Adipocyte (in vitro differentiated cells): ENCODE data around the gene ESPN.
A peak's percentile ranks its signal among the peaks of the same experiment; 100 is the strongest.

ENCODE experiments used
- DNase-seq: peaks from one replicate; pipeline ENCODE4 v3.0.0-alpha.2; 2015; ENCODE audit warnings: low read depth
- H3K27me3 ChIP-seq: replicated peaks from 2 replicates; pipeline ENCODE4 v1.7.0; 2013; ENCODE audit warnings: mild to moderate bottlenecking, low read length, moderate library complexity; ENCODE audit not compliant: control insufficient read depth, insufficient read depth
- H3K36me3 ChIP-seq: 2 replicates; pipeline ENCODE4 v1.7.0; 2013; ENCODE audit warnings: low read length, mild to moderate bottlenecking, moderate library complexity; ENCODE audit not compliant: control insufficient read depth, insufficient read depth, severe bottlenecking
- H3K4me1 ChIP-seq: 2 replicates; pipeline ENCODE4 v1.7.0; 2013; ENCODE audit warnings: mild to moderate bottlenecking, low read length, moderate library complexity; ENCODE audit not compliant: control insufficient read depth, insufficient read depth
- H3K4me3 ChIP-seq: 2 replicates; pipeline ENCODE4 v1.7.0; 2013; ENCODE audit warnings: mild to moderate bottlenecking, low read length, moderate library complexity
- H3K9ac ChIP-seq: 2 replicates; pipeline ENCODE4 v1.7.0; 2013; ENCODE audit warnings: mild to moderate bottlenecking, low read length, moderate library complexity
- H3K9me3 ChIP-seq: 2 replicates; pipeline ENCODE4 v1.7.0; 2013; ENCODE audit warnings: mild to moderate bottlenecking, low read length, moderate library complexity; ENCODE audit not compliant: control insufficient read depth

Gene ESPN, protein sequence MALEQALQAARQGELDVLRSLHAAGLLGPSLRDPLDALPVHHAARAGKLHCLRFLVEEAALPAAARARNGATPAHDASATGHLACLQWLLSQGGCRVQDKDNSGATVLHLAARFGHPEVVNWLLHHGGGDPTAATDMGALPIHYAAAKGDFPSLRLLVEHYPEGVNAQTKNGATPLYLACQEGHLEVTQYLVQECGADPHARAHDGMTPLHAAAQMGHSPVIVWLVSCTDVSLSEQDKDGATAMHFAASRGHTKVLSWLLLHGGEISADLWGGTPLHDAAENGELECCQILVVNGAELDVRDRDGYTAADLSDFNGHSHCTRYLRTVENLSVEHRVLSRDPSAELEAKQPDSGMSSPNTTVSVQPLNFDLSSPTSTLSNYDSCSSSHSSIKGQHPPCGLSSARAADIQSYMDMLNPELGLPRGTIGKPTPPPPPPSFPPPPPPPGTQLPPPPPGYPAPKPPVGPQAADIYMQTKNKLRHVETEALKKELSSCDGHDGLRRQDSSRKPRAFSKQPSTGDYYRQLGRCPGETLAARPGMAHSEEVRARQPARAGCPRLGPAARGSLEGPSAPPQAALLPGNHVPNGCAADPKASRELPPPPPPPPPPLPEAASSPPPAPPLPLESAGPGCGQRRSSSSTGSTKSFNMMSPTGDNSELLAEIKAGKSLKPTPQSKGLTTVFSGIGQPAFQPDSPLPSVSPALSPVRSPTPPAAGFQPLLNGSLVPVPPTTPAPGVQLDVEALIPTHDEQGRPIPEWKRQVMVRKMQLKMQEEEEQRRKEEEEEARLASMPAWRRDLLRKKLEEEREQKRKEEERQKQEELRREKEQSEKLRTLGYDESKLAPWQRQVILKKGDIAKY

DNA sequence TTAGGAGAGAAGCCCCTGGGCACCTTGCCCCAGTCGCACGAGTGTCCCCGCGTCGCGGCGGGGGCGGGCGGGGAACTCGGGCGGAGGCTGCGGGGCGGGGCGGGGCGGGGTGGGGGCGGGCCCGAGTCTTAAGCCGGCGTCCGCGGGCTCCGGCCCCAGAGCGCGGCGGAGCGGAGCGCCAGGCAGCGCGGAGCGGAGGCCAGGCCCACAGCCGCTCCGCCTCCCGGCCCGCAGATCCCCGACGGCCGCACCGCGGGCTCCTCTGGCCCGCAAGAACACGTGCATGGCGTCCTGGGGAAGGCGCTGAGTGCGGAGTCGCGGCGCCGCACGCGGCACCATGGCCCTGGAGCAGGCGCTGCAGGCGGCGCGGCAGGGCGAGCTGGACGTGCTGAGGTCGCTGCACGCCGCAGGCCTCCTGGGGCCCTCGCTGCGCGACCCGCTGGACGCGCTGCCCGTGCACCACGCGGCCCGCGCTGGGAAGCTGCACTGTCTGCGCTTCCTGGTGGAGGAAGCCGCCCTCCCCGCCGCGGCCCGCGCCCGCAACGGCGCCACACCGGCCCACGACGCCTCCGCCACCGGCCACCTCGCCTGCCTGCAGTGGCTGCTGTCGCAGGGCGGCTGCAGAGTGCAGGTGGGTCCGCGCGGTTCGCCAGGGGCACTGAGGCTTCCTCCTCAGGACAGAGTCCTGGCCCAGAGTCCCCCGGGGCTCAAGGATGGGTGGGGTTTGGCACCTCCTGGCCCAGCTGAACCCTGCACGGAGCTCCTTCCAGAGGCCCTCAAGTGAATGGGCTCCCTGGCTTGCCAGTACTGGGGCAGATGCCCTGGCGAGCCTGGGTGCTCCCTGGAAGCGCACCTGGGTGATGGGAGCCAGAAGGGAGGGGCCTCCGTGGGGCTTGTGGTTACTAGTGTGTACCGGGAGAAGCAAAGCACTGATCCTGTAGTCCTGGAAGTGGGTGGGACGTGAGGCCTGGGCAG is at the start of gene ESPN:
ESPN (plus strand) TSS at position 158 of the 975 bp plus-strand sequence; CDS start at position 338, 180 bp downstream.
- peak; percentile 22 for DNase-seq

DNA sequence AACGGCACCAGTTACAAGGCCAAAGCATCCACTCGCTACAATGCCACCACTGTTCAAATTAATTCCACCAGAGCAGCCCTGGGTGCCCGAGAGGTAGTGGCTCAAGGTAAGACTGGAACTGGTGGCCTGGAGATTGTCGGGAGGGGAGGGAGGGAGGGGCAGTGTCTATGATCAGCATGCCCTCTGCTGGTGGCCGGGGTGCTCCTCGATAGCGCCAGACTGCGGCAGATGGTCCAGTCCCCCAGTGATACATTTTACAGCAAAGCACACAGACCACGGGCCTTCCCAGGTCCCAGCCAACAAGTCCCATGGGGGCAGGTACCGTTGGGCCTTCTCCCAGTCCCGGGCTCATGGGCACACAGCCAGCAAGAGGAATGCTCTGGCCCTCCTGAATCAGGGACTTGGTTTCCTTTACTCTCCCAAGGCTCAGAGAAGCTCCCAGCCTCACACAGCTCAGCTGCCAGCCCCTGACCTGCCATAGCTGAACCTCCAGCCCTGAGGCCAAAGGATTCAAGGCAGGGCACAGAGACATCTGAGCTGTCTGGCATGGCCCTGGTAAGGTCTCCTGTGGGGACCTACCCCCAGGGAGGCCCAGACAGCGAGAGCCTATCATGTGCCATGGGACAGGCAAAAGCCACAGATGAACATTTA is 46.4 kb upstream of the ESPN start:
- Histone ChIP-seq H3K27me3 (no peaks in the 10 kb centered on the region), H3K36me3 (no peaks in the 10 kb centered on the region), H3K9me3 (peaks cover 3% of the 10 kb centered on the region), H3K4me1 (no peaks in the 10 kb centered on the region), H3K9ac (no peak overlapping the region), H3K4me3 (no peak overlapping the region)
- DNase-seq: no peak

More for the DNA sequence above, at the start of gene ESPN:
- no peak within 1 kb of the TSS for H3K4me3 ChIP-seq
- H3K9me3 ChIP-seq: no peaks in the 10 kb centered on the region
- no peaks in the 10 kb centered on the region for H3K36me3 ChIP-seq
- peaks cover 17% of the 10 kb centered on the region for H3K4me1 ChIP-seq
- H3K9ac ChIP-seq: no peak within 1 kb of the TSS
- H3K27me3 ChIP-seq: peaks cover 69% of the 10 kb centered on the region

DNA sequence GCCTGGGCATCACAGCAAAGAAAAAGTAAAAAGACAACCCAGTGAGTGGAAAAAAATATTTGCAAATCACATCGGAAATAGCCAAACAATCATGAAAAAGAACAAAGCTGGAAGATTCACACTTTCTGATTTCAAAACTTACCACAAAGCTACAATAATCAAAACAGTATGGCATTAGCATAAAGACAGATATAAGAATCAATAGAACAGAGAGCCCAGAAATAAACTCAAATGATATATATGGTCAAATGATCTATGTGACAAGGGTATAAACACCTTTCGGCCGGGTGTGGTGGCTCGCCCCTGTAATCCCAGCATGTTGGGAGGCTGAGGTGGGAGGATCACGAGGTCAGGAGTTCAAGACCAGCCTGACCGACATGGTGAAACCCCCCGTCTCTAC is 44.5 kb upstream of the ESPN start:
- no peak for DNase-seq
- Histone ChIP-seq H3K9me3 (peaks cover 3% of the 10 kb centered on the region), H3K4me3 (no peak overlapping the region), H3K9ac (no peak overlapping the region), H3K4me1 (no peaks in the 10 kb centered on the region), H3K27me3 (no peaks in the 10 kb centered on the region), H3K36me3 (no peaks in the 10 kb centered on the region)

DNA sequence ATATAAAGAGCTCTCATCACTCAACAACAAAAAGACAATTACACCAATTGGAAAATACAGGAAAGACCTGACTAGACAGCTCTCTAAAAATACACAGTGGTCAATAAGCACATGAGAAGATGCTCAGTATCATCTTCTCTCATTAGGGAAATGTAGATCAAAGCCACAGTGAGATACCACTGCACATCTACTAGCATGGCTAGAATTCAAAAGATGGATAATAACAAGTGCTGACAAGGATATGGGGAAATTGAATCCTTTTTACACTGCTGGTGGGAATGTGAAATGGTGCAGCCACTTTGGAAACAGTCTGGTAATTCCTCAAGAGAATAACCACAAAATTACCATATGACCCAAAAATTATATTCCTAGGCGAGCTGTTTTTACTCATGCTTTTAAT is 40.4 kb upstream of the ESPN start:
- no peak overlapping the region for H3K4me3 ChIP-seq
- no peak for DNase-seq
- H3K4me1 ChIP-seq: no peaks in the 10 kb centered on the region
- no peak overlapping the region for H3K9ac ChIP-seq
- no peaks in the 10 kb centered on the region for H3K36me3 ChIP-seq
- peaks cover 3% of the 10 kb centered on the region for H3K9me3 ChIP-seq
- no peaks in the 10 kb centered on the region for H3K27me3 ChIP-seq

DNA sequence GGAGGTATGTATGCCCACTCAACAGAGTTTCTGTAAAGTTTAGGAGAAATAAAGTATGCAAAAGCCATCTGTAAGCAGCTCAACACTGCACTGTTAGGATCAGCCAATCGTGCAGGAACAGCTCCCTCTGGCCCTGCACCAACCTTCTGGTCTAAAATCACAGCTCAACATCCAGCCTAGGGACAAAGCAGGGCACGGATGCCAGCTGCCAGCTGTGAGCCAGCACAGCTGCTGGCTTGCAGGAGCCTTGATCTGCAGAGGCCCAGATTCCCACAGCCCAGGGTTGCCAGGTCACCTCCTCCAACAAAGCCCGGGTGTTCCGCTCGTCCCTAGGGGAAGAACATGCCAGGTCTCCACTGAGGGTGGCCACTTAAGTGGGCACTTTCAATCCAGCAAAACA is 39.6 kb upstream of the ESPN start:
- Histone ChIP-seq H3K27me3 (no peaks in the 10 kb centered on the region), H3K9me3 (peaks cover 2% of the 10 kb centered on the region), H3K9ac (no peak overlapping the region), H3K4me3 (no peak overlapping the region), H3K36me3 (no peaks in the 10 kb centered on the region), H3K4me1 (no peaks in the 10 kb centered on the region)
- DNase-seq: peak; percentile 24

DNA sequence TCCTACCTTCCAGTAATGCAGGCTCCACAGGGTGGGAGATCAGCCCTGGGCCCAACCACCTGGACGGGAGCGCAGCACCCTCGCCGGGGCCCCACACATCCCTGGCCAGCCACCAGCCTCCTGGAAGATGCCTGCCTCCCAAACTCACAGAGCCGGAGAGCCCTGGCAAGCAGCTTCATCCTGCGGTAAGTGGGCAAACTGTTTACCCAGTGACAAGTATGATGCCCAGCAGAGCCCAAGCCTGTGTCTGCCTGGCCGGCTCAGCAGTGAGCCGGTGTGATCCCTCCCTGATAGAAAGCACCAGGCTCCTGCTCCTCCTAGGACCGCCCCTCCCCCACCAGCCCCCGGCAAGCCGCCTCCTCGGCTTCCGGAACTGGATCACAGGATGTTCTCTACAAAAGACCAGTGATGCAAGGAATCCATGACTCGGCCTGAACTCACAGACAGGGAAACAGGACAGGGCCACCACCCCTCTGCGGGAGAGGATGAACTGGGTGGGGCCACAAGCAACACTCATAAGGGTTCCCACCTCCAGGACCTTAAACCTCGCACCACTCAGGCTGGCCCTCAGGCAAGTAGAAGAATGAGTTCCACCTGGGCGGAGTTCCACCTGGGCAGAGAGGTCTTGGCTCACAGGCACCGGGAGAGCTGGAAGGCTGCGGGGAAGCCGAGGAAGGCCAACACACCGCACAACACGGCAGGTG is 38.9 kb upstream of the ESPN start:
- Histone ChIP-seq H3K4me1 (no peaks in the 10 kb centered on the region), H3K4me3 (peak overlapping the region; percentile 37)
- peak; percentile 34 for DNase-seq

DNA sequence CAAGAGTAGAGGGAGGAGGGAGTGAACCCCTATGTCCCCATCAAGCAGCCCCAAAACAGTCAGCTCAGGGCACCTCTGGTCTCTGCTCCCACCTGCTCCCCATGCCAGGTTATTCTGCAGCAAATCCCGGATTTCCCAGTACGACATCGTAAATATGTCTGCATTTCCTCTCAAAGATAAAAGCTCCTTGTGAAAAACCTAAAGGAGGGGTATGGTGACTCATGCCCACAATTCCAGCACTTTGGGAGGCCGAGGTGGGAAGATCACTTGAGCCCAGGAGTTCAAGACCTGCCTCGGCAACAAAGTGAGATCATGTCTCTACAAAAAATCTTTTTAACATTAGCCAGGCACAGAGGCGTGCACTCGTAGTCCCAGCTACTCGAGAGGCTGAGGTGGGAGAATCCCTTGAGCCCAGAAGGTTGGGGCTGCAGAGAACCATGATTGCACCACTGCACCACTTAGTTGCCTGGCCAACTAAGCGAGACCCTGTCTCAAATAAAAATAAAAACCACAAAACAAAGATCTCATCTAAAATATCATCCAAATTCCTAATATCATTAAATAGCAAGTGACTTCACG is 38.1 kb upstream of the ESPN start:
- no peaks in the 10 kb centered on the region for H3K36me3 ChIP-seq
- DNase-seq: no peak
- H3K4me3 ChIP-seq: no peak overlapping the region
- H3K9ac ChIP-seq: no peak overlapping the region
- H3K9me3 ChIP-seq: no peaks in the 10 kb centered on the region
- no peaks in the 10 kb centered on the region for H3K4me1 ChIP-seq
- H3K27me3 ChIP-seq: no peaks in the 10 kb centered on the region

More for the DNA sequence above, 38.9 kb upstream of the ESPN start:
- H3K36me3 ChIP-seq: no peaks in the 10 kb centered on the region
- no peaks in the 10 kb centered on the region for H3K27me3 ChIP-seq
- peak overlapping the region; percentile 40 for H3K9ac ChIP-seq
- no peaks in the 10 kb centered on the region for H3K9me3 ChIP-seq

DNA sequence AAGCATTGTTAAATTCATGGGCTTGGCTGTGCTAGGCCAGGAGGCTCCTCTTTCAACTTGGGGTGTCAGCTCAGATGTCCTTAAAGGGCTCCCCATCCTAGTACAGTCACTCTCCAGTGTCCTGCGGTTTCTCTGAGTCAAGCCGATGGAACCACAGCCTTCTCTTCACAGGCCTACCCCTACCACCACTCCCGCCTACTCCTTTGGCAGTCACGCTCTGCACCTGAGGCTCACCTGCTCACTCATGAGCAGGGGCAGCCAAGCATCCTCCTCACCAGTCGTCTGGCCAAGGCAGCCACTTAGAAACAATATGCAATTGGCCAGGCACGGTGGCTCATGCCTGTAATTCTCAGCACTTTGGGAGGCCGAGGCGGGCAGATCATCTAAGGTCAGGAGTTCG is 34.6 kb upstream of the ESPN start:
- H3K36me3 ChIP-seq: no peaks in the 10 kb centered on the region
- DNase-seq: no peak
- peaks cover 11% of the 10 kb centered on the region for H3K4me1 ChIP-seq
- H3K27me3 ChIP-seq: no peaks in the 10 kb centered on the region
- no peak overlapping the region for H3K4me3 ChIP-seq
- no peak overlapping the region for H3K9ac ChIP-seq
- H3K9me3 ChIP-seq: no peaks in the 10 kb centered on the region

DNA sequence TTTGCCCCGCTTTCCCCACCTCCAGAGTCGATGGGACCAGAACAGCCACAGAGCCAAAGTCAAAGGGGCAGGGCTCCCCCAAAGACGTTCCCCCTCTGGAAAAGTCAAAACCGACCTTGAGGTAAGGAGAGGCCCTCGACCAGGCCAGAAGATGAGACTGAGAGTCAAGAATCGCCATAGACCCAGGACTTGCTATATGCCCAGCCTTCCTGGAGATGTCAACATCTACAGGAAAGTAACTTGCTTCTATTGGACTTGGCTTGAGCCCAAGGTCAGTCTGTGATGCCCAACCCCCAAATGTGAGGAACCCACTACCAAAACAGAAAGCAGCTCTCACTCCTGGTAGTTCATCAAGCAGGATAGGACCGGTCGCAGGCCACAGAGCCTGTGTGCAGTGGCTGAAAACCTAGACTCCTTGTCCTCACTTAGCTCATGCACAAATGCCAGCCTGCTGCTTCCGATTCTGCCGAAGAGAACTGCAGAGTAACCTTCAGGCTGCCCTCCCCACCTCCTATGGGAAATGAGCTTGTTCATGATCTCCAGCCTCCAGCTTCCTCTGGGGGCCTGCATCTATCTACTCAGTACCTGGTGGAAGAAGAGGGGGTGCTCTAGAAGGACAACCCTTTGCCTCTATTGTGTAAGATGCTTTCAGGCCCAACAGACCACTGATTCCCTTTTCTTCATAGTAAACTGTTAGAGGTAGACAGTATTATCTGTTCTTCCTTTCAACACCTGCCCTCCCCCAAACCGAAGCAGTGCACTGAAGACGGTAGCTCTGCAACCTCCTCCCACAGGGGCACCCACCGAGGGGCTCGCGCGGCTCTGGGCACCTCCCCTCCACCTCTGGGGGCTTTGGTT is 32.4 kb upstream of the ESPN start:
- H3K4me3 ChIP-seq: peak overlapping the region; percentile 84
- DNase-seq: no peak
- H3K36me3 ChIP-seq: no peaks in the 10 kb centered on the region
- H3K9me3 ChIP-seq: no peaks in the 10 kb centered on the region
- H3K27me3 ChIP-seq: no peaks in the 10 kb centered on the region
- peaks cover 11% of the 10 kb centered on the region for H3K4me1 ChIP-seq
- peak overlapping the region; percentile 46 for H3K9ac ChIP-seq
